Peyer's patch (tissue), 4 donors: Measurements from ENCODE around the gene PALLD. TPM values are rescaled to one million over a fixed set of nuclear protein-coding genes. Genes with fewer than 3 reads are reported as not detected.

ENCODE experiments used
- DNase-seq, 3 donors: peaks; one replicate each; pipeline ENCODE4 v3.0.0-alpha.2; 2017 to 2019
- H3K27ac ChIP-seq, 4 donors: fragments of 200-600 bp; sonication (generic); one replicate each; pipeline ENCODE4 v1.5.1; 2016 to 2019
- H3K27me3 ChIP-seq, 2 donors: fragments of 200-600 bp; sonication (generic); one replicate each; pipeline ENCODE4 v1.5.1; 2019
- H3K36me3 ChIP-seq, 3 donors: fragments of 200-600 bp; sonication (generic); one replicate each; pipeline ENCODE4 v1.5.1; 2016 to 2019
- H3K4me1 ChIP-seq, 4 donors: fragments of 200-600 bp; sonication (generic); one replicate each; pipeline ENCODE4 v1.5.1; 2016 to 2019
- H3K4me3 ChIP-seq, 4 donors: fragments of 200-600 bp; sonication (generic); 1 replicate in 3 of 4; 2 replicates in 1 of 4; pipeline ENCODE4 v1.5.1; 2016 to 2019; ENCODE audit warnings: mild to moderate bottlenecking in 1 of 4
- H3K9me3 ChIP-seq, 4 donors: fragments of 200-600 bp; sonication (generic); one replicate each; pipeline ENCODE4 v1.5.1; 2016 to 2019; ENCODE audit warnings: mild to moderate bottlenecking in 1 of 4
- CTCF ChIP-seq, 6 experiments: fragments of 450-650 bp in 4 of 6; fragments of 200-600 bp in 2 of 6; sonication (generic) in 1 of 6; IDR thresholded peaks; one replicate each; pipeline ENCODE4 v1.5.1; 2017 to 2019; ENCODE audit warnings: antibody characterized with exemption in 6 of 6, mild to moderate bottlenecking in 3 of 6, moderate library complexity in 1 of 6
- POLR2A ChIP-seq, 2 donors: fragments of 450-650 bp; IDR thresholded peaks; one replicate each; pipeline ENCODE4 v1.5.1; 2017; ENCODE audit warnings: antibody characterized with exemption in 2 of 2, mild to moderate bottlenecking in 2 of 2, moderate library complexity in 2 of 2
- total RNA-seq, 4 donors: library from RNA; depleted of rRNA; stranded (reverse); fragments of >200 nt; gene quantifications; one replicate each; pipeline ENCODE4 v1.1.0, GENCODE V29; 2016

PALLD gene
- total RNA-seq, 4 donors from 2014 or later: 68.0 to 175 (median 78.4) TPM

- no peaks in the 10 kb centered on the region for H3K27me3 ChIP-seq
- no peaks in the 10 kb centered on the region for H3K9me3 ChIP-seq
- peaks cover 0 to 28% (median 0%) of the 10 kb centered on the region in 3 donors for H3K36me3 ChIP-seq
- peak overlapping the region in 1 of 4 donors; percentile 10 for H3K27ac ChIP-seq
- DNase-seq: no peak
- TF ChIP-seq POLR2A (IDR thresholded peaks at IDR 0.05) (no peak), CTCF (IDR thresholded peaks at IDR 0.05) (no peak)
- no peaks in the 10 kb centered on the region for H3K4me1 ChIP-seq
- H3K4me3 ChIP-seq: no peak overlapping the region
These were observed 391.0 kb downstream of the PALLD start for GRCh38 chr4:168887809-168888208.

GRCh38 chr4:168888715-168889215 is 391.9 kb downstream of the PALLD start:
- no peak for DNase-seq
- H3K9me3 ChIP-seq: no peaks in the 10 kb centered on the region
- TF ChIP-seq POLR2A (IDR thresholded peaks at IDR 0.05) (no peak), CTCF (IDR thresholded peaks at IDR 0.05) (no peak)
- H3K27ac ChIP-seq: no peak overlapping the region
- peaks cover 0 to 38% (median 0%) of the 10 kb centered on the region in 3 donors for H3K36me3 ChIP-seq
- H3K4me1 ChIP-seq: no peaks in the 10 kb centered on the region
- no peaks in the 10 kb centered on the region for H3K27me3 ChIP-seq
- no peak overlapping the region for H3K4me3 ChIP-seq

GRCh38 chr4:168891086-168891485 is 394.2 kb downstream of the PALLD start:
- TF ChIP-seq POLR2A (IDR thresholded peaks at IDR 0.05) (no peak), CTCF (IDR thresholded peaks at IDR 0.05) (no peak)
- H3K27me3 ChIP-seq: no peaks in the 10 kb centered on the region
- H3K36me3 ChIP-seq: peaks cover 0 to 59% (median 0%) of the 10 kb centered on the region in 3 donors
- no peak for DNase-seq
- no peaks in the 10 kb centered on the region for H3K4me1 ChIP-seq
- H3K4me3 ChIP-seq: no peak overlapping the region
- H3K9me3 ChIP-seq: no peaks in the 10 kb centered on the region
- peak overlapping the region in 1 of 4 donors; percentile 18 for H3K27ac ChIP-seq

- no peak overlapping the region for H3K27ac ChIP-seq
- H3K36me3 ChIP-seq: peaks cover 0 to 64% (median 0%) of the 10 kb centered on the region in 3 donors
- no peaks in the 10 kb centered on the region for H3K27me3 ChIP-seq
- no peaks in the 10 kb centered on the region for H3K4me1 ChIP-seq
- no peak for TF ChIP-seq CTCF (IDR thresholded peaks at IDR 0.05)
- no peak for TF ChIP-seq POLR2A (IDR thresholded peaks at IDR 0.05)
- H3K4me3 ChIP-seq: no peak overlapping the region
- H3K9me3 ChIP-seq: no peaks in the 10 kb centered on the region
- DNase-seq: no peak
These were observed 394.8 kb downstream of the PALLD start for GRCh38 chr4:168891688-168892087.

- Histone ChIP-seq H3K4me1 (no peaks in the 10 kb centered on the region), H3K27ac (no peak overlapping the region), H3K9me3 (no peaks in the 10 kb centered on the region), H3K4me3 (no peak overlapping the region), H3K36me3 (peaks cover 0 to 72% (median 0%) of the 10 kb centered on the region in 3 donors), H3K27me3 (no peaks in the 10 kb centered on the region)
- no peak for TF ChIP-seq POLR2A (IDR thresholded peaks at IDR 0.05)
- TF ChIP-seq CTCF (IDR thresholded peaks at IDR 0.05): no peak
- no peak for DNase-seq
These were observed 395.6 kb downstream of the PALLD start for GRCh38 chr4:168892475-168892874.

- no peak for TF ChIP-seq CTCF (IDR thresholded peaks at IDR 0.05)
- no peak for TF ChIP-seq POLR2A (IDR thresholded peaks at IDR 0.05)
- Histone ChIP-seq H3K9me3 (no peaks in the 10 kb centered on the region), H3K4me3 (no peak overlapping the region), H3K36me3 (peaks cover 0 to 79% (median 0%) of the 10 kb centered on the region in 3 donors), H3K27me3 (no peaks in the 10 kb centered on the region), H3K27ac (no peak overlapping the region), H3K4me1 (no peaks in the 10 kb centered on the region)
- DNase-seq: no peak
These were observed 396.4 kb downstream of the PALLD start for GRCh38 chr4:168893205-168893604.
